RWPE2 (cell line): ENCODE data around the gene TNRC6B.
A peak's percentile ranks its signal among the peaks of the same experiment; 100 is the strongest.

Source experiments
- ATAC-seq: fragments of 200-7000 bp; cut with Tn5 transposase; 3 replicates; pipeline ENCODE4 v1.9.1; 2021; ENCODE audit warnings: low read depth
- DNase-seq: peaks from one replicate; pipeline ENCODE4 v3.0.0-alpha.2; 2020; ENCODE audit warnings: low spot score
- H3K27ac ChIP-seq: fragments of 450-650 bp; 2 replicates; pipeline ENCODE4 v1.5.1; 2017; ENCODE audit warnings: mild to moderate bottlenecking; ENCODE audit not compliant: poor library complexity, severe bottlenecking
- H3K27me3 ChIP-seq: fragments of 250-450 bp; sonication (Bioruptor Pico); 2 replicates; pipeline ENCODE4 v1.5.1; 2021; ENCODE audit warnings: mild to moderate bottlenecking, moderate library complexity; ENCODE audit not compliant: insufficient read depth, poor library complexity, severe bottlenecking
- H3K36me3 ChIP-seq: fragments of 250-450 bp; sonication (Bioruptor Pico); 2 replicates; pipeline ENCODE4 v1.5.1; 2020; ENCODE audit warnings: low read depth, mild to moderate bottlenecking, moderate library complexity
- H3K4me1 ChIP-seq: fragments of 250-450 bp; sonication (Bioruptor Pico); 2 replicates; pipeline ENCODE4 v1.5.1; 2021; ENCODE audit warnings: mild to moderate bottlenecking, moderate library complexity; ENCODE audit not compliant: insufficient read depth, poor library complexity, severe bottlenecking
- H3K4me3 ChIP-seq: fragments of 250-450 bp; sonication (Bioruptor Pico); 2 replicates; pipeline ENCODE4 v1.5.1; 2021; ENCODE audit warnings: mild to moderate bottlenecking, moderate library complexity; ENCODE audit not compliant: severe bottlenecking
- H3K9me3 ChIP-seq: fragments of 250-450 bp; sonication (Bioruptor Pico); 2 replicates; pipeline ENCODE4 v1.5.1; 2021; ENCODE audit warnings: mild to moderate bottlenecking, moderate library complexity; ENCODE audit not compliant: severe bottlenecking
- TF ChIP-seq, protein P1 (sequence below): fragments of 450-650 bp; IDR thresholded peaks from one replicate; pipeline ENCODE4 v1.5.1; 2017; ENCODE audit warnings: mild to moderate bottlenecking, moderate library complexity; ENCODE audit not compliant: poor library complexity, severe bottlenecking

Gene TNRC6B

GRCh38 chr22:40345815-40346184 lies 168.1 kb downstream of the TNRC6B start:
- H3K9me3 ChIP-seq = no peaks in the 10 kb centered on the region
- TF ChIP-seq, protein P1, sequence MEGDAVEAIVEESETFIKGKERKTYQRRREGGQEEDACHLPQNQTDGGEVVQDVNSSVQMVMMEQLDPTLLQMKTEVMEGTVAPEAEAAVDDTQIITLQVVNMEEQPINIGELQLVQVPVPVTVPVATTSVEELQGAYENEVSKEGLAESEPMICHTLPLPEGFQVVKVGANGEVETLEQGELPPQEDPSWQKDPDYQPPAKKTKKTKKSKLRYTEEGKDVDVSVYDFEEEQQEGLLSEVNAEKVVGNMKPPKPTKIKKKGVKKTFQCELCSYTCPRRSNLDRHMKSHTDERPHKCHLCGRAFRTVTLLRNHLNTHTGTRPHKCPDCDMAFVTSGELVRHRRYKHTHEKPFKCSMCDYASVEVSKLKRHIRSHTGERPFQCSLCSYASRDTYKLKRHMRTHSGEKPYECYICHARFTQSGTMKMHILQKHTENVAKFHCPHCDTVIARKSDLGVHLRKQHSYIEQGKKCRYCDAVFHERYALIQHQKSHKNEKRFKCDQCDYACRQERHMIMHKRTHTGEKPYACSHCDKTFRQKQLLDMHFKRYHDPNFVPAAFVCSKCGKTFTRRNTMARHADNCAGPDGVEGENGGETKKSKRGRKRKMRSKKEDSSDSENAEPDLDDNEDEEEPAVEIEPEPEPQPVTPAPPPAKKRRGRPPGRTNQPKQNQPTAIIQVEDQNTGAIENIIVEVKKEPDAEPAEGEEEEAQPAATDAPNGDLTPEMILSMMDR = no peak
- peak overlapping the region; percentile 71 for H3K4me3 ChIP-seq
- peak; percentile 16; the same call in 2 of the 3 replicates for ATAC-seq
- H3K27ac ChIP-seq = peak overlapping the region; percentile 77
- no peak for DNase-seq
- peaks cover 15% of the 10 kb centered on the region for H3K4me1 ChIP-seq
- peaks cover 33% of the 10 kb centered on the region for H3K36me3 ChIP-seq
- no peaks in the 10 kb centered on the region for H3K27me3 ChIP-seq

DNA sequence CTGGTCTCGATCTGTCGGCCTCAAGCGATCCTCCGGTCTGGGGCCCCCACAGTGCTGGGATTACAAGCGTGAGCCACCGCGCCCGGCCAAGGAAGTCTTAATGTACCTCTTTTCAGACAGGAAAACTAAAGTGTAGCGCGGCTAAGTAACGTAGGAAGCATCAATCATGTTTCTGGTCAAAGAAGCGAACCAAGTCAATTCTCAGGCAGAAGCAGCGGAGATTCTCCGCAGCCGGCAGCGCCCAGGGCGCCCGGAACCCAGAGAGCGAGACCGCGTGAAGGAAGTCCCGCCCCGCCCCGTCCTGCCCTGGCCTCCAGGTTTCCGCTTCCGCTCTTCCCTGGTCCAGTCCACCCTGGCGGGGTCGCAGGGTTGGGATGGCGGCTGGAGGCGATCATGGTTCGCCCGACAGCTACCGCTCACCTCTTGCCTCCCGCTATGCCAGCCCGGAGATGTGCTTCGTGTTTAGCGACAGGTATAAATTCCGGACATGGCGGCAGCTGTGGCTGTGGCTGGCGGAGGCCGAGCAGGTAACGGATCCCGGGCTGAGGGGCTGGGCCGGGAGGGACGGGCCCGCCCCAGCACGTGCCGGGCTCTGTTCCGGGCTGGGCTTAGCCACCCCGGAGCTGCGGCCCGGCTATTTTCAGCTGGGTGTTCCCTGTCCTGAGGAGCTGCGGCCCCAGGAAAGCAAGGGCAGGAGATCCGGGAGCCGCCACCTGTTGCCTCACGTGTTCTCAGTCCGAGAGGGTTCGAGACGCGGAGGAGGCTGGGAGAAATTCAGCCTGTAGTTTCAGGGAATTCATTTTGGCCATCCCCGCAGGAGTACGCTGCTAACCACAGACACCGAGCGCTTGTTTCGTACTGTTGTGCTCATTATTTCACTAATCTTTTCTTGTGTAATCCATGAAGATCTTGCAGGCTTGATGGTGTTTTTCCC lies 168.7 kb downstream of the TNRC6B start, which contains the start of gene ADSL:
ADSL (plus strand) TSS at position 316 of the 934 bp plus-strand sequence; CDS start at position 375, 59 bp downstream.
- H3K27ac ChIP-seq = peak within 1 kb of the TSS; percentile 77
- peaks cover 15% of the 10 kb centered on the region for H3K4me1 ChIP-seq
- peaks cover 39% of the 10 kb centered on the region for H3K36me3 ChIP-seq
- TF ChIP-seq, protein P1 = no peak
- H3K9me3 ChIP-seq = no peaks in the 10 kb centered on the region
- H3K4me3 ChIP-seq = peak within 1 kb of the TSS; percentile 71
- DNase-seq (peak; percentile 90), ATAC-seq (peak; percentile 93)
- H3K27me3 ChIP-seq = no peaks in the 10 kb centered on the region

DNA sequence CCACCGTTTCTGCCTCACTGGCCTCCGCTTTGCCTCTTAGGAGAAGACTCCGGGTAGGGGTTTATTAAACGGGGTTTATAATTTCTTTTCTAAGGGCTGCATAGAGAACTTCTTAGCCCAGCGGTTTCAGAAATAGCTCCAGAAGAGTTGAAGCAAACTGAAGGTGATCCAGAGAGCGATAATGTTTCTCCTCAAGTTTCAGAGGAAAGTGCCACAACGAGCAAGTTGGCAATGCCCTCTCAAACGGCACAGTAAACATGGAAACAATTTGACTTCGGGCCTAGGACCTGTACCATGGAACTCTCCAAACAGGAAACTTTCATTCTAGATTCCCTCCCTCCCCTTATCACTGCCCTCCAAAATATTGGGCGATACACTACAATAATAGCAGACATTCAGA lies 169.6 kb downstream of the TNRC6B start:
- peak overlapping the region; percentile 77 for H3K27ac ChIP-seq
- peak overlapping the region; percentile 71 for H3K4me3 ChIP-seq
- no peaks in the 10 kb centered on the region for H3K9me3 ChIP-seq
- H3K36me3 ChIP-seq = peaks cover 48% of the 10 kb centered on the region
- ATAC-seq (no peak), DNase-seq (no peak)
- H3K27me3 ChIP-seq = no peaks in the 10 kb centered on the region
- peaks cover 15% of the 10 kb centered on the region for H3K4me1 ChIP-seq
- TF ChIP-seq, protein P1 = no peak

DNA sequence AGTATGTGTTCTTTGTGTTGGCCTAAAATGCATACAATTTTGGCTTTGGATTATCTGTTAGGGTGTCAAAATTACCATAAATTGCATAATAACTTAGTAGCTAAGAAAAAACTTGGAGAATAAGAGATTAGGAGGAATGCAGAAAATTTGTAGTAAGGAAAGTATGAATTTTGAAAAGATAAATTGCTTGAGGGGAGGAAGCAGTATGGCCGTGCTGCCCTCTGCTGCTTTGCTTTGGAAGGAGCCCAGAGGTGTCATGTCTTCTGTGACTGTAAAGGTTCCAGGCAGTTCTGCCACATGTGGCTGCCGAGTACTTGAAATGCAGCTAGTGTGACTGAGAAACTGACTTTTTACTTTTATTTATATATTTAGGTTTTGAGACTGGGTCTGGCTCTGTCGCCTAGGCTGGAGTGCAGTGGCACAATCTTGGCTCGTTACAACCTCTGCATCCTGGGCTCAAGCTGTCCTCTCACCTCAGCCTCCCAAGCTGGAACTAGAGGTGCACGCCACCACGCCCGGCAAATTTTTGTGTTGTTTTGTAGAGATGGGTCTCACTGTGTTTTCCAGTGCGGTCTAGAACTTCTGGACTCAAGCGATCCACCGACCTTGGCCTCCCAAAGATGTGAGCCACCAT lies 170.4 kb downstream of the TNRC6B start:
- peak overlapping the region; percentile 77 for H3K27ac ChIP-seq
- no peaks in the 10 kb centered on the region for H3K9me3 ChIP-seq
- peaks cover 15% of the 10 kb centered on the region for H3K4me1 ChIP-seq
- no peaks in the 10 kb centered on the region for H3K27me3 ChIP-seq
- H3K4me3 ChIP-seq = peak overlapping the region; percentile 71
- DNase-seq = no peak
- H3K36me3 ChIP-seq = peaks cover 56% of the 10 kb centered on the region
- TF ChIP-seq, protein P1 = peak; percentile 92
- ATAC-seq = peak; percentile 26; the same call in 1 of the 3 replicates
